HL-60 (cell line): Measurements from ENCODE around the gene BTG4.

ENCODE experiments used
- POLR2AphosphoS5 ChIP-seq: IDR thresholded peaks from 2 replicates; pipeline ENCODE4 v1.6.1; 2012; ENCODE audit warnings: low read depth
- REST ChIP-seq: IDR thresholded peaks from 2 replicates; pipeline ENCODE4 v1.6.1; 2012; ENCODE audit warnings: low read depth; ENCODE audit not compliant: insufficient replicate concordance
- TF ChIP-seq, protein P1 (sequence below): IDR thresholded peaks from one replicate; pipeline ENCODE4 v1.5.1; 2011; ENCODE audit warnings: low read length, control low read depth, inconsistent platforms; ENCODE audit not compliant: insufficient read depth

- TF ChIP-seq, protein P1, sequence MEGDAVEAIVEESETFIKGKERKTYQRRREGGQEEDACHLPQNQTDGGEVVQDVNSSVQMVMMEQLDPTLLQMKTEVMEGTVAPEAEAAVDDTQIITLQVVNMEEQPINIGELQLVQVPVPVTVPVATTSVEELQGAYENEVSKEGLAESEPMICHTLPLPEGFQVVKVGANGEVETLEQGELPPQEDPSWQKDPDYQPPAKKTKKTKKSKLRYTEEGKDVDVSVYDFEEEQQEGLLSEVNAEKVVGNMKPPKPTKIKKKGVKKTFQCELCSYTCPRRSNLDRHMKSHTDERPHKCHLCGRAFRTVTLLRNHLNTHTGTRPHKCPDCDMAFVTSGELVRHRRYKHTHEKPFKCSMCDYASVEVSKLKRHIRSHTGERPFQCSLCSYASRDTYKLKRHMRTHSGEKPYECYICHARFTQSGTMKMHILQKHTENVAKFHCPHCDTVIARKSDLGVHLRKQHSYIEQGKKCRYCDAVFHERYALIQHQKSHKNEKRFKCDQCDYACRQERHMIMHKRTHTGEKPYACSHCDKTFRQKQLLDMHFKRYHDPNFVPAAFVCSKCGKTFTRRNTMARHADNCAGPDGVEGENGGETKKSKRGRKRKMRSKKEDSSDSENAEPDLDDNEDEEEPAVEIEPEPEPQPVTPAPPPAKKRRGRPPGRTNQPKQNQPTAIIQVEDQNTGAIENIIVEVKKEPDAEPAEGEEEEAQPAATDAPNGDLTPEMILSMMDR = no peak
- no peak for TF ChIP-seq REST
- no peak for TF ChIP-seq POLR2AphosphoS5
Observed at GRCh38 chr11:111520560-111520959, 8.4 kb upstream of the BTG4 start.
